GM23338 (cell line): ENCODE data around the gene RFWD3. TPM values are rescaled to one million over a fixed set of nuclear protein-coding genes. Genes with fewer than 3 reads are reported as not detected.

Experiments
- ATAC-seq: fragments of 200-7000 bp; cut with Tn5 transposase; 3 replicates; pipeline ENCODE4 v1.9.1; 2020
- DNase-seq: peaks from one replicate; pipeline ENCODE4 v3.0.0-alpha.2; 2015; ENCODE audit warnings: low spot score
- H2AFZ ChIP-seq: fragments of 200-600 bp; sonication (generic); 2 replicates; pipeline ENCODE4 v1.8.0; 2016; ENCODE audit warnings: antibody characterized with exemption, mild to moderate bottlenecking, moderate library complexity
- H3F3A ChIP-seq: fragments of 200-600 bp; sonication (generic); replicated peaks from 2 replicates; pipeline ENCODE4 v1.8.0; 2017; ENCODE audit warnings: antibody characterized with exemption, mixed run types, low read depth
- H3K27ac ChIP-seq: fragments of 200-600 bp; sonication (generic); 2 replicates; pipeline ENCODE4 v1.6.1; 2016; ENCODE audit warnings: low read depth
- H3K27me3 ChIP-seq: fragments of 200-600 bp; sonication (generic); 2 replicates; pipeline ENCODE4 v1.8.0; 2016; ENCODE audit warnings: mild to moderate bottlenecking, mixed run types, moderate library complexity; ENCODE audit not compliant: insufficient read depth
- H3K36me3 ChIP-seq: fragments of 200-600 bp; sonication (generic); 2 replicates; pipeline ENCODE4 v1.8.0; 2016; ENCODE audit warnings: mild to moderate bottlenecking; ENCODE audit not compliant: insufficient read depth
- H3K4me1 ChIP-seq: fragments of 200-600 bp; sonication (generic); 2 replicates; pipeline ENCODE4 v1.8.0; 2016; ENCODE audit warnings: mild to moderate bottlenecking, moderate library complexity; ENCODE audit not compliant: insufficient read depth
- H3K4me2 ChIP-seq: fragments of 200-600 bp; sonication (generic); 2 replicates; pipeline ENCODE4 v1.7.1; 2017; ENCODE audit warnings: mixed run types
- H3K4me3 ChIP-seq: fragments of 200-600 bp; sonication (generic); 2 replicates; pipeline ENCODE4 v1.6.1; 2016; ENCODE audit warnings: mixed run types
- H3K79me2 ChIP-seq: fragments of 200-600 bp; sonication (generic); replicated peaks from 2 replicates; pipeline ENCODE4 v1.8.0; 2017; ENCODE audit warnings: mild to moderate bottlenecking; ENCODE audit not compliant: insufficient read depth
- H3K9me2 ChIP-seq: fragments of 200-600 bp; sonication (generic); 2 replicates; pipeline ENCODE4 v1.8.0; 2017; ENCODE audit not compliant: insufficient read depth
- H4K20me1 ChIP-seq: fragments of 200-600 bp; sonication (generic); replicated peaks from 2 replicates; pipeline ENCODE4 v1.8.0; 2017; ENCODE audit warnings: mild to moderate bottlenecking; ENCODE audit not compliant: insufficient read depth
- H3K27ac Mint-ChIP-seq: 2 replicates; pipeline ENCODE4 v1.8.0; 2020; ENCODE audit warnings: inconsistent platforms, mild to moderate bottlenecking, moderate library complexity, mixed read lengths
- H3K27me3 Mint-ChIP-seq: 3 replicates; pipeline ENCODE4 v1.8.0; 2022; ENCODE audit warnings: low read depth, mild to moderate bottlenecking, moderate library complexity, mixed read lengths, inconsistent platforms; ENCODE audit not compliant: insufficient read depth, poor library complexity
- H3K36me3 Mint-ChIP-seq: 3 replicates; pipeline ENCODE4 v1.8.0; 2021; ENCODE audit warnings: low read depth, mild to moderate bottlenecking, inconsistent platforms, moderate library complexity, mixed read lengths
- H3K4me1 Mint-ChIP-seq: 3 replicates; pipeline ENCODE4 v1.8.0; 2020; ENCODE audit warnings: mild to moderate bottlenecking, inconsistent platforms, mixed read lengths
- H3K4me3 Mint-ChIP-seq: 3 replicates; pipeline ENCODE4 v1.8.0; 2021; ENCODE audit warnings: moderate library complexity, mild to moderate bottlenecking, inconsistent platforms, mixed read lengths
- H3K9me3 Mint-ChIP-seq: 3 replicates; pipeline ENCODE4 v1.8.0; 2020; ENCODE audit warnings: moderate library complexity, mild to moderate bottlenecking, inconsistent platforms, mixed read lengths
- JUNB ChIP-seq: IDR thresholded peaks from one replicate; pipeline ENCODE4 v1.6.1; 2016; ENCODE audit warnings: antibody characterized with exemption; ENCODE audit not compliant: unreplicated experiment
- STAT1 ChIP-seq: IDR thresholded peaks from one replicate; pipeline ENCODE4 v1.6.1; 2016; ENCODE audit warnings: antibody characterized with exemption; ENCODE audit not compliant: unreplicated experiment
- ZNF114 ChIP-seq: fragments of 250-450 bp; sonication (Bioruptor Pico); IDR thresholded peaks from 2 replicates; pipeline ENCODE4 v1.5.0; 2020; ENCODE audit warnings: mild to moderate bottlenecking, moderate library complexity
- ZNF331 ChIP-seq: fragments of 250-450 bp; sonication (Bioruptor Pico); IDR thresholded peaks from 2 replicates; pipeline ENCODE4 v1.5.0; 2020; ENCODE audit warnings: low read depth, mild to moderate bottlenecking, moderate library complexity
- polyA plus RNA-seq: library from polyadenylated mRNA; unstranded; fragments of >200 nt; fragmentation: Nextera tagmentation; extraction: Ambion mirVana; gene quantifications from 2 replicates; pipeline ENCODE4 v1.2.1, GENCODE V29; 2016
- total RNA-seq: library from RNA; depleted of rRNA; stranded (reverse); fragments of >200 nt; shearing (Covaris generic); gene quantifications from 2 replicates; pipeline ENCODE4 v1.2.3, GENCODE V29; 2014
- TF ChIP-seq, protein P1 (sequence below): IDR thresholded peaks from one replicate; pipeline ENCODE4 v1.6.1; 2018; ENCODE audit warnings: antibody characterized with exemption; ENCODE audit not compliant: unreplicated experiment
- TF ChIP-seq, protein P2 (sequence below), 2 experiments: fragments of 200-600 bp in 1 of 2; sonication (generic) in 1 of 2; conservative IDR thresholded peaks; 2 replicates each; pipeline versions ENCODE4 v1.5.1 to v1.6.1; 2016 to 2017; ENCODE audit warnings: antibody characterized with exemption in 2 of 2, low read depth in 2 of 2, mild to moderate bottlenecking in 2 of 2, moderate library complexity in 1 of 2

RFWD3 gene
- total and polyA plus RNA-seq, 2 experiments from 2014 or later, result 27.6 to 113 TPM

DNA sequence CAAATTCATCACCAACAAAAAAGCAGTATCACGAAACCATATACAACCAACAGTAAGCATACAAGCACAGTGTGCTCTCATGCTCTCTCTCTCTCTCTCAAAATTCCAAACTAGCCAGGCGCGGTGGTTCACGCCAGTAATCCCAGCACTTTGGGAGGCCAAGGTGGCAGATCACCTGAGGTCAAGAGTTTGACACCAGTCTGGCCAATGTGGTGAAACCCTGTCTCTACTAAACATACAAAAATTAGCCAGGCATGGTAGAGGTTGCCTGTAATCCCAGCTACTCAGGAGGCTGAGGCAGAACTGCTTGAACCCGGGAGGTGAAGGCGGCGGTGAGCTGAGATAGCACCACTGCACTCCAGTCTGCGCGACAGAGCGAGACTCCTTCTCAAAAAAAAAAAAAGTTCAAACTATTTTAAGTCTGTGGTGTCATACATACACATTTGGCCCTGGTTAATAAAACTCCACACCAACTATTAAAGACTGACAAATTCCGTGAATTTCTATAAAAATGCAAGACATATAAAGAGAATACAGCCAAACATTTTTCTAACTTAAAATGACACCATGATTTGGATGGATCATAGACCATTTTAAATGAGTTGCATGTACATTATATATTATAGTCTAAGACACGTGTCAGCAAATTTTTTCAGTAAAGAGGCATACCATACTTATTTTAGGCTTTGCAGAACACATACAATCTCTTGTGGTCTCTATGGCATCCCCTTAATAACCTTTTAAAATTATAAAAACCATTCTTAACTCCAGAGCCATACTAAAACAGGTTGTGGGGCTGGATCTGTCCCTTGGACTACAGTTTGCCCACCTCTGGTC is 90.7 kb downstream of the RFWD3 start:
- peaks cover 42% of the 10 kb centered on the region for H4K20me1 ChIP-seq
- no peak for TF ChIP-seq JUNB
- 0 out of 2 replicates have a peak, but pooled peaks cover 10% of the 10 kb centered on the region for H3K4me1 ChIP-seq
- Mint-ChIP-seq H3K4me3 (no peak overlapping the region), H3K27me3 (no peaks in the 10 kb centered on the region), H3K36me3 (no peaks in the 10 kb centered on the region), H3K9me3 (no peaks in the 10 kb centered on the region), H3K27ac (no peak overlapping the region), H3K4me1 (peaks cover 12% of the 10 kb centered on the region; the same call in 2 of the 3 replicates)
- H3K27ac ChIP-seq, result no peak overlapping the region
- H3K79me2 ChIP-seq, result peaks cover 99% of the 10 kb centered on the region
- peak; percentile 19; the same call in 2 of the 3 replicates for ATAC-seq
- H2AFZ ChIP-seq, result no peak overlapping the region
- H3K4me2 ChIP-seq, result no peak overlapping the region
- no peaks in the 10 kb centered on the region for H3K9me2 ChIP-seq
- H3K27me3 ChIP-seq, result no peaks in the 10 kb centered on the region
- no peaks in the 10 kb centered on the region for H3K36me3 ChIP-seq
- no peak for DNase-seq
- no peak overlapping the region for H3K4me3 ChIP-seq
- no peaks in the 10 kb centered on the region for H3F3A ChIP-seq

DNA sequence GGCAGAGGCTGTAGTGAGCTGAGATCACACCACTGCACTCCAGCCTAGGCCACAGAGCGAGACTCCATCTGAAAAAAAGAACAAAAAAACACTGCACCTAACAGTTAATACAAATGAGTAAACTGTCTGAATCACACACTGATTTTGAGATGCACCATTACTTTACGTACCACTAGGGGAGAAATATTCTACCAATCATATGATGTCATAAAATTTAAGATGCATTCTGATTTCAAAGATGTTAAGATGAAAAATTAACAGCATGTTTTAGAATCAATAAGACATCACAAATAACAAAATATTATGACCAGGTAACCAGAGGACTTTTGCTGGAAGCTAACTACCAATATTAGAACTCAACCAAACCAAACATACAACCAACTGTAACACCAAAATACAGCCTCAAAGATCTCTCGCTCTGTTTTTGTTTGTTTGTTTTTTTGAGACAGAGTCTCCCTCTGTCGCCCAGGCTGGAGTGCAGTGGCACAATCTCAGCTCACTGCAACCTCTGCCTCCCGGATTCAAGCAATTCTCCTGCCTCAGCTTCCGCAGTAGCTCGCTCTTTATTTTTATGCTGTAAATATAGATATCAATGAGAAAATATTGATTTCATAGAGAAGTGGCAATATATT is 91.4 kb downstream of the RFWD3 start:
- H3K27ac Mint-ChIP-seq, result no peak overlapping the region
- Histone ChIP-seq H3K4me3 (no peak overlapping the region), H4K20me1 (peaks cover 50% of the 10 kb centered on the region), H3K36me3 (no peaks in the 10 kb centered on the region), H3F3A (no peaks in the 10 kb centered on the region), H3K27me3 (no peaks in the 10 kb centered on the region), H3K4me2 (no peak overlapping the region), H2AFZ (no peak overlapping the region), H3K4me1 (0 out of 2 replicates have a peak, but pooled peaks cover 10% of the 10 kb centered on the region), H3K27ac (no peak overlapping the region), H3K79me2 (peaks cover 99% of the 10 kb centered on the region), H3K9me2 (no peaks in the 10 kb centered on the region)
- peaks cover 14% of the 10 kb centered on the region; the same call in 2 of the 3 replicates for H3K4me1 Mint-ChIP-seq
- no peaks in the 10 kb centered on the region for H3K36me3 Mint-ChIP-seq
- no peak for DNase-seq
- H3K27me3 Mint-ChIP-seq, result no peaks in the 10 kb centered on the region
- H3K9me3 Mint-ChIP-seq, result no peaks in the 10 kb centered on the region
- ATAC-seq, result no peak
- no peak overlapping the region for H3K4me3 Mint-ChIP-seq
- TF ChIP-seq, protein P1, sequence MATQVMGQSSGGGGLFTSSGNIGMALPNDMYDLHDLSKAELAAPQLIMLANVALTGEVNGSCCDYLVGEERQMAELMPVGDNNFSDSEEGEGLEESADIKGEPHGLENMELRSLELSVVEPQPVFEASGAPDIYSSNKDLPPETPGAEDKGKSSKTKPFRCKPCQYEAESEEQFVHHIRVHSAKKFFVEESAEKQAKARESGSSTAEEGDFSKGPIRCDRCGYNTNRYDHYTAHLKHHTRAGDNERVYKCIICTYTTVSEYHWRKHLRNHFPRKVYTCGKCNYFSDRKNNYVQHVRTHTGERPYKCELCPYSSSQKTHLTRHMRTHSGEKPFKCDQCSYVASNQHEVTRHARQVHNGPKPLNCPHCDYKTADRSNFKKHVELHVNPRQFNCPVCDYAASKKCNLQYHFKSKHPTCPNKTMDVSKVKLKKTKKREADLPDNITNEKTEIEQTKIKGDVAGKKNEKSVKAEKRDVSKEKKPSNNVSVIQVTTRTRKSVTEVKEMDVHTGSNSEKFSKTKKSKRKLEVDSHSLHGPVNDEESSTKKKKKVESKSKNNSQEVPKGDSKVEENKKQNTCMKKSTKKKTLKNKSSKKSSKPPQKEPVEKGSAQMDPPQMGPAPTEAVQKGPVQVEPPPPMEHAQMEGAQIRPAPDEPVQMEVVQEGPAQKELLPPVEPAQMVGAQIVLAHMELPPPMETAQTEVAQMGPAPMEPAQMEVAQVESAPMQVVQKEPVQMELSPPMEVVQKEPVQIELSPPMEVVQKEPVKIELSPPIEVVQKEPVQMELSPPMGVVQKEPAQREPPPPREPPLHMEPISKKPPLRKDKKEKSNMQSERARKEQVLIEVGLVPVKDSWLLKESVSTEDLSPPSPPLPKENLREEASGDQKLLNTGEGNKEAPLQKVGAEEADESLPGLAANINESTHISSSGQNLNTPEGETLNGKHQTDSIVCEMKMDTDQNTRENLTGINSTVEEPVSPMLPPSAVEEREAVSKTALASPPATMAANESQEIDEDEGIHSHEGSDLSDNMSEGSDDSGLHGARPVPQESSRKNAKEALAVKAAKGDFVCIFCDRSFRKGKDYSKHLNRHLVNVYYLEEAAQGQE, result no peak
- TF ChIP-seq ZNF114 (no peak), STAT1 (no peak), ZNF331 (CRISPR knock-in tag) (no peak)
- TF ChIP-seq, protein P2, sequence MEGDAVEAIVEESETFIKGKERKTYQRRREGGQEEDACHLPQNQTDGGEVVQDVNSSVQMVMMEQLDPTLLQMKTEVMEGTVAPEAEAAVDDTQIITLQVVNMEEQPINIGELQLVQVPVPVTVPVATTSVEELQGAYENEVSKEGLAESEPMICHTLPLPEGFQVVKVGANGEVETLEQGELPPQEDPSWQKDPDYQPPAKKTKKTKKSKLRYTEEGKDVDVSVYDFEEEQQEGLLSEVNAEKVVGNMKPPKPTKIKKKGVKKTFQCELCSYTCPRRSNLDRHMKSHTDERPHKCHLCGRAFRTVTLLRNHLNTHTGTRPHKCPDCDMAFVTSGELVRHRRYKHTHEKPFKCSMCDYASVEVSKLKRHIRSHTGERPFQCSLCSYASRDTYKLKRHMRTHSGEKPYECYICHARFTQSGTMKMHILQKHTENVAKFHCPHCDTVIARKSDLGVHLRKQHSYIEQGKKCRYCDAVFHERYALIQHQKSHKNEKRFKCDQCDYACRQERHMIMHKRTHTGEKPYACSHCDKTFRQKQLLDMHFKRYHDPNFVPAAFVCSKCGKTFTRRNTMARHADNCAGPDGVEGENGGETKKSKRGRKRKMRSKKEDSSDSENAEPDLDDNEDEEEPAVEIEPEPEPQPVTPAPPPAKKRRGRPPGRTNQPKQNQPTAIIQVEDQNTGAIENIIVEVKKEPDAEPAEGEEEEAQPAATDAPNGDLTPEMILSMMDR (conservative IDR thresholded peaks at IDR 0.05; ENCODE audit: low read depth in 2 of 2), result 0 out of 4 replicates have a peak, but pooled peaks of 1 of the 2 experiments have one; percentile 29
